HL-60 (cell line): ENCODE data around the gene ACOT4.

ENCODE experiments used
- DNase-seq, 2 experiments: peaks; one replicate each; pipeline ENCODE4 v3.0.0-alpha.2; 2010 to 2020; ENCODE audit warnings: low read depth in 1 of 2, low spot score in 1 of 2
- H3K27ac ChIP-seq: fragments of 250-450 bp; sonication (Bioruptor Pico); replicated peaks from 2 replicates; pipeline ENCODE4 v1.5.1; 2020; ENCODE audit warnings: mild to moderate bottlenecking, moderate library complexity
- H3K27me3 ChIP-seq: fragments of 250-450 bp; sonication (Bioruptor Pico); 2 replicates; pipeline ENCODE4 v1.5.1; 2021; ENCODE audit warnings: mild to moderate bottlenecking, moderate library complexity; ENCODE audit not compliant: insufficient read depth, poor library complexity, severe bottlenecking
- H3K4me3 ChIP-seq: replicated peaks from 2 replicates; pipeline ENCODE4 v1.5.1; 2011; ENCODE audit warnings: mild to moderate bottlenecking, control low read depth, low read length; ENCODE audit not compliant: insufficient read depth
- CTCF ChIP-seq: IDR thresholded peaks from one replicate; pipeline ENCODE4 v1.5.1; 2011; ENCODE audit warnings: low read length, control low read depth, inconsistent platforms; ENCODE audit not compliant: insufficient read depth
- GABPA ChIP-seq: IDR thresholded peaks from 2 replicates; pipeline ENCODE4 v1.6.1; 2012; ENCODE audit warnings: low read depth
- POLR2AphosphoS5 ChIP-seq: IDR thresholded peaks from 2 replicates; pipeline ENCODE4 v1.6.1; 2012; ENCODE audit warnings: low read depth
- REST ChIP-seq: IDR thresholded peaks from 2 replicates; pipeline ENCODE4 v1.6.1; 2012; ENCODE audit warnings: low read depth; ENCODE audit not compliant: insufficient replicate concordance
- SPI1 ChIP-seq: IDR thresholded peaks from 2 replicates; pipeline ENCODE4 v1.6.1; 2012; ENCODE audit warnings: low read depth, mild to moderate bottlenecking, borderline replicate concordance

ACOT4 gene

GRCh38 chr14:73610687-73611086, 19.0 kb downstream of the ACOT4 start:
- H3K4me3 ChIP-seq, result no peak overlapping the region
- H3K27ac ChIP-seq, result no peak overlapping the region
- no peak for TF ChIP-seq POLR2AphosphoS5
- no peak for TF ChIP-seq SPI1
- H3K27me3 ChIP-seq, result no peaks in the 10 kb centered on the region
- DNase-seq, result no peak

- Histone ChIP-seq H3K27ac (no peak within 1 kb of the TSS), H3K4me3 (peak within 1 kb of the TSS; percentile 45), H3K27me3 (no peaks in the 10 kb centered on the region)
- DNase-seq, result peak in 1 of 2 experiments; percentile 20
- TF ChIP-seq GABPA (no peak), REST (no peak), POLR2AphosphoS5 (no peak), CTCF (no peak), SPI1 (no peak)
Observed at GRCh38 chr14:73612339-73613045, 20.8 kb downstream of the ACOT4 start, which contains the start of gene ACOT6. TSS of gene ACOT6 (plus strand) at chr14:73612517. CDS start at chr14:73612572, 55 bp downstream.

GRCh38 chr14:73613046-73613383, 21.3 kb downstream of the ACOT4 start:
- TF ChIP-seq SPI1 (no peak), CTCF (no peak), POLR2AphosphoS5 (no peak), REST (no peak), GABPA (no peak)
- Histone ChIP-seq H3K27me3 (no peaks in the 10 kb centered on the region), H3K4me3 (peak overlapping the region; percentile 45), H3K27ac (no peak overlapping the region)
- no peak for DNase-seq

GRCh38 chr14:73613419-73613963, 21.8 kb downstream of the ACOT4 start:
- H3K4me3 ChIP-seq, result no peak overlapping the region
- H3K27ac ChIP-seq, result no peak overlapping the region
- no peaks in the 10 kb centered on the region for H3K27me3 ChIP-seq
- TF ChIP-seq POLR2AphosphoS5 (no peak), CTCF (no peak), SPI1 (no peak), REST (no peak), GABPA (no peak)
- no peak for DNase-seq
